Skin of body (tissue), 2 donors: ENCODE data around the gene FYB1. TPM values are rescaled to one million over a fixed set of nuclear protein-coding genes. Genes with fewer than 3 reads are reported as not detected.
"Not testable (repeated sequence)": the region's sequence is repeated elsewhere in the genome, so short reads cannot be mapped to it uniquely, and the experiment has no call there.

Source experiments
- DNase-seq: peaks from one replicate; lab custom pipeline; 2025; lab: John Stamatoyannopoulos, UW
- total RNA-seq: library from RNA; depleted of rRNA; stranded (reverse); fragments of >200 nt; gene quantifications from one replicate; pipeline ENCODE4 v1.2.3, GENCODE V29; 2014

FYB1 gene
- 6.2 TPM for total RNA-seq

GRCh38 chr5:39219437-39219836, at the start of gene FYB1:
FYB1 (minus strand) TSS chr5:39219563; CDS start chr5:39202960, 16,603 bp downstream.
- peak; percentile 20 for DNase-seq

GRCh38 chr5:39267186-39267585, 47.8 kb upstream of the FYB1 start:
- DNase-seq: no peak

GRCh38 chr5:39266442-39266841, 47.1 kb upstream of the FYB1 start:
- no peak for DNase-seq

- DNase-seq: no peak
Observed at GRCh38 chr5:39264528-39264927, 45.2 kb upstream of the FYB1 start.

- DNase-seq: no peak
Observed at GRCh38 chr5:39262981-39263380, 43.6 kb upstream of the FYB1 start.

- DNase-seq: no peak
Observed at GRCh38 chr5:39260095-39260494, 40.7 kb upstream of the FYB1 start.

- no peak for DNase-seq
Observed at GRCh38 chr5:39257554-39257953, 38.2 kb upstream of the FYB1 start.

- DNase-seq: peak; percentile 6
Observed at GRCh38 chr5:39256477-39257235, 37.3 kb upstream of the FYB1 start.

GRCh38 chr5:39255406-39255805, 36.0 kb upstream of the FYB1 start:
- DNase-seq: no peak

- no peak for DNase-seq
Observed at GRCh38 chr5:39254671-39255070, 35.3 kb upstream of the FYB1 start.

- no peak for DNase-seq
Observed at GRCh38 chr5:39253196-39253595, 33.8 kb upstream of the FYB1 start.

- DNase-seq: no peak
Observed at GRCh38 chr5:39249564-39250274, 30.4 kb upstream of the FYB1 start.

GRCh38 chr5:39249069-39249468, 29.7 kb upstream of the FYB1 start:
- no peak for DNase-seq

GRCh38 chr5:39240750-39241149, 21.4 kb upstream of the FYB1 start:
- DNase-seq: no peak

- no peak for DNase-seq
Observed at GRCh38 chr5:39238366-39239105, 19.2 kb upstream of the FYB1 start.

GRCh38 chr5:39236718-39237117, 17.4 kb upstream of the FYB1 start:
- no peak for DNase-seq

GRCh38 chr5:39235648-39236047, 16.3 kb upstream of the FYB1 start:
- DNase-seq: no peak

GRCh38 chr5:39234494-39234893, 15.1 kb upstream of the FYB1 start:
- DNase-seq: not testable (repeated sequence)

- DNase-seq: no peak
Observed at GRCh38 chr5:39233783-39234182, 14.4 kb upstream of the FYB1 start.

GRCh38 chr5:39231705-39232525, 12.6 kb upstream of the FYB1 start:
- DNase-seq: no peak

GRCh38 chr5:39228596-39228995, 9.2 kb upstream of the FYB1 start:
- DNase-seq: no peak
